ENCODE measurements around the gene ZBTB43.

ZBTB43 gene

GRCh38 chr9:126859111-126859510 is 54.3 kb downstream of the ZBTB43 start:
- ChIA-PET CTCF (interaction anchor here (1.3 to 2.8 kb wide), 5 partner anchors 9 to 24 kb away, joined by 3 to 15 read pairs (median 6); no protein-coding TSS in a partner anchor), POLR2A (no interaction called here)
- Histone ChIP-seq H3K4me1 (ENCODE audit: control extremely low read depth in 1 of 4, control insufficient read depth in 4 of 4, insufficient read depth in 4 of 4, low read length in 3 of 4) (peaks cover 12 to 39% (median 34%) of the 10 kb centered on the region in 4 experiments), H3K4me3 (ENCODE audit: control insufficient read depth in 1 of 7, extremely low read depth in 1 of 7, insufficient read depth in 4 of 7, low read depth in 2 of 7, low read length in 6 of 7) (no peak overlapping the region), H3K27me3 (replicated peaks in 2 of 5; ENCODE audit: control insufficient read depth in 4 of 5, insufficient read depth in 5 of 5, low read length in 4 of 5) (peaks cover 0 to 2% (median 0%) of the 10 kb centered on the region in 5 experiments), H3K36me3 (ENCODE audit: control insufficient read depth in 4 of 4, insufficient read depth in 4 of 4, low read length in 3 of 4) (peaks cover 0 to 3% (median 1%) of the 10 kb centered on the region in 4 experiments), H3K9me3 (ENCODE audit: control extremely low read depth in 1 of 5, control insufficient read depth in 4 of 5, insufficient read depth in 2 of 5, low read depth in 1 of 5, low read length in 4 of 5) (no peaks in the 10 kb centered on the region), H3K27ac (ENCODE audit: insufficient read depth in 1 of 2, low read depth in 1 of 2, low read length in 2 of 2, poor library complexity in 1 of 2, severe bottlenecking in 2 of 2) (no peak overlapping the region)
- no peak for DNase-seq
- 100% methylated on average over 2 of the region's 2 CpGs for WGBS (ENCODE audit: insufficient coverage)

GRCh38 chr9:126860077-126860756 is 55.4 kb downstream of the ZBTB43 start, which contains the start of gene ZBTB34:
TSS of gene ZBTB34 (plus strand) at chr9:126860639. CDS start at chr9:126879400, 18,761 bp downstream.
- CTCF ChIA-PET, result interaction anchor here (1.3 to 2.8 kb wide), 3 partner anchors 10 to 25 kb away, joined by 3 to 15 read pairs (median 6); no protein-coding TSS in a partner anchor
- Histone ChIP-seq H3K27me3 (replicated peaks in 2 of 5; ENCODE audit: control insufficient read depth in 4 of 5, insufficient read depth in 5 of 5, low read length in 4 of 5) (peaks cover 0 to 2% (median 0%) of the 10 kb centered on the region in 5 experiments), H3K4me1 (ENCODE audit: control extremely low read depth in 1 of 4, control insufficient read depth in 4 of 4, insufficient read depth in 4 of 4, low read length in 3 of 4) (peaks cover 12 to 39% (median 35%) of the 10 kb centered on the region in 4 experiments), H3K27ac (ENCODE audit: insufficient read depth in 1 of 2, low read depth in 1 of 2, low read length in 2 of 2, poor library complexity in 1 of 2, severe bottlenecking in 2 of 2) (peak within 1 kb of the TSS; percentile 64 to 81), H3K4me3 (ENCODE audit: control insufficient read depth in 1 of 7, extremely low read depth in 1 of 7, insufficient read depth in 4 of 7, low read depth in 2 of 7, low read length in 6 of 7) (peak within 1 kb of the TSS; percentile 63 to 90 (median 81)), H3K36me3 (ENCODE audit: control insufficient read depth in 4 of 4, insufficient read depth in 4 of 4, low read length in 3 of 4) (peaks cover 0 to 14% (median 8%) of the 10 kb centered on the region in 4 experiments), H3K9me3 (ENCODE audit: control extremely low read depth in 1 of 5, control insufficient read depth in 4 of 5, insufficient read depth in 2 of 5, low read depth in 1 of 5, low read length in 4 of 5) (no peaks in the 10 kb centered on the region)
- peak; percentile 58 to 80 (median 74) for DNase-seq
- WGBS (ENCODE audit: insufficient coverage), result 0% methylated on average over 46 of the region's 67 CpGs
- POLR2A ChIA-PET, result no interaction called here

GRCh38 chr9:126860757-126861466 is 56.1 kb downstream of the ZBTB43 start:
- CTCF ChIA-PET, result no interaction called here
- DNase-seq, result no peak
- WGBS (ENCODE audit: insufficient coverage), result 0% methylated on average over 64 of the region's 71 CpGs

DNA sequence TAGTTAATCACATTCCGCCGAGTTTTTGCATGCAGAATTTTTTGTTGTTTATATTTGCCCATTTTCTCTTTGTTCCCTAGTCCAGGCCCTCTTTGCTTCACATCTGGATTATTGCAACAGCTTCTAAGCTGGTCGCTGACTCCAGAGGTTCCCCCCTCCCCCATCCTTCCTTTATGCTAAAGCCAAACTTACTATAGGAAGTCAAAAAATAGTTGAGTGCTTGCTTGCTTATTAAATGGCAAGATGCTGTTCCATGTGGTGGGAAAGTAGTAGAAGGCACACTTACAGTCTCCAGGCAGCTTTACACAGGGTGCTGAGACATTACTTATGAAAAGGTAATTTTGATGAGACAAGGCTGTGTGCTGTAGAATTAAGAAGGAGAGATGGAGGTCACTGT is 56.9 kb downstream of the ZBTB43 start:
- Histone ChIP-seq H3K9me3 (ENCODE audit: control extremely low read depth in 1 of 5, control insufficient read depth in 4 of 5, insufficient read depth in 2 of 5, low read depth in 1 of 5, low read length in 4 of 5) (no peaks in the 10 kb centered on the region), H3K4me1 (ENCODE audit: control extremely low read depth in 1 of 4, control insufficient read depth in 4 of 4, insufficient read depth in 4 of 4, low read length in 3 of 4) (peaks cover 12 to 39% (median 35%) of the 10 kb centered on the region in 4 experiments), H3K27me3 (replicated peaks in 2 of 5; ENCODE audit: control insufficient read depth in 4 of 5, insufficient read depth in 5 of 5, low read length in 4 of 5) (peaks cover 0 to 2% (median 0%) of the 10 kb centered on the region in 5 experiments), H3K27ac (ENCODE audit: insufficient read depth in 1 of 2, low read depth in 1 of 2, low read length in 2 of 2, poor library complexity in 1 of 2, severe bottlenecking in 2 of 2) (peak overlapping the region; percentile 21 to 81), H3K4me3 (ENCODE audit: control insufficient read depth in 1 of 7, extremely low read depth in 1 of 7, insufficient read depth in 4 of 7, low read depth in 2 of 7, low read length in 6 of 7) (peak overlapping the region in 6 of 7 experiments; percentile 63 to 90 (median 84)), H3K36me3 (ENCODE audit: control insufficient read depth in 4 of 4, insufficient read depth in 4 of 4, low read length in 3 of 4) (peaks cover 0 to 24% (median 14%) of the 10 kb centered on the region in 4 experiments)
- WGBS (ENCODE audit: insufficient coverage), result 35% methylated on average over 2 of the region's 3 CpGs
- ChIA-PET POLR2A (interaction anchor here (1.0 kb wide), 1 partner anchor 57 kb away, joined by 3 read pairs; the partner anchor contains the start of gene ZBTB43), CTCF (interaction anchor here (2.1 kb wide), 1 partner anchor 10 kb away, joined by 6 read pairs; no protein-coding TSS in a partner anchor)
- DNase-seq, result peak in 2 of 3 donors; percentile 49 to 56

More at GRCh38 chr9:126860757-126861466, 56.1 kb downstream of the ZBTB43 start:
- Histone ChIP-seq H3K27ac (ENCODE audit: insufficient read depth in 1 of 2, low read depth in 1 of 2, low read length in 2 of 2, poor library complexity in 1 of 2, severe bottlenecking in 2 of 2) (peak overlapping the region; percentile 21 to 81), H3K36me3 (ENCODE audit: control insufficient read depth in 4 of 4, insufficient read depth in 4 of 4, low read length in 3 of 4) (peaks cover 0 to 19% (median 9%) of the 10 kb centered on the region in 4 experiments), H3K4me1 (ENCODE audit: control extremely low read depth in 1 of 4, control insufficient read depth in 4 of 4, insufficient read depth in 4 of 4, low read length in 3 of 4) (peaks cover 12 to 39% (median 35%) of the 10 kb centered on the region in 4 experiments), H3K27me3 (replicated peaks in 2 of 5; ENCODE audit: control insufficient read depth in 4 of 5, insufficient read depth in 5 of 5, low read length in 4 of 5) (peaks cover 0 to 2% (median 0%) of the 10 kb centered on the region in 5 experiments), H3K4me3 (ENCODE audit: control insufficient read depth in 1 of 7, extremely low read depth in 1 of 7, insufficient read depth in 4 of 7, low read depth in 2 of 7, low read length in 6 of 7) (peak overlapping the region; percentile 63 to 90 (median 81)), H3K9me3 (ENCODE audit: control extremely low read depth in 1 of 5, control insufficient read depth in 4 of 5, insufficient read depth in 2 of 5, low read depth in 1 of 5, low read length in 4 of 5) (no peaks in the 10 kb centered on the region)
- POLR2A ChIA-PET, result interaction anchor here (0.6 kb wide), 1 partner anchor 260 kb away, joined by 3 read pairs; no protein-coding TSS in a partner anchor

GRCh38 chr9:126862104-126862761 is 57.4 kb downstream of the ZBTB43 start:
- Histone ChIP-seq H3K27ac (ENCODE audit: insufficient read depth in 1 of 2, low read depth in 1 of 2, low read length in 2 of 2, poor library complexity in 1 of 2, severe bottlenecking in 2 of 2) (peak overlapping the region; percentile 21 to 81), H3K36me3 (ENCODE audit: control insufficient read depth in 4 of 4, insufficient read depth in 4 of 4, low read length in 3 of 4) (peaks cover 0 to 25% (median 16%) of the 10 kb centered on the region in 4 experiments), H3K9me3 (ENCODE audit: control extremely low read depth in 1 of 5, control insufficient read depth in 4 of 5, insufficient read depth in 2 of 5, low read depth in 1 of 5, low read length in 4 of 5) (no peaks in the 10 kb centered on the region), H3K4me1 (ENCODE audit: control extremely low read depth in 1 of 4, control insufficient read depth in 4 of 4, insufficient read depth in 4 of 4, low read length in 3 of 4) (peaks cover 12 to 39% (median 35%) of the 10 kb centered on the region in 4 experiments), H3K27me3 (replicated peaks in 2 of 5; ENCODE audit: control insufficient read depth in 4 of 5, insufficient read depth in 5 of 5, low read length in 4 of 5) (no peaks in the 10 kb centered on the region), H3K4me3 (ENCODE audit: control insufficient read depth in 1 of 7, extremely low read depth in 1 of 7, insufficient read depth in 4 of 7, low read depth in 2 of 7, low read length in 6 of 7) (peak overlapping the region in 6 of 7 experiments; percentile 63 to 90 (median 84))
- POLR2A ChIA-PET, result interaction anchor here (1.0 kb wide), 1 partner anchor 58 kb away, joined by 3 read pairs; the partner anchor contains the start of gene ZBTB43
- CTCF ChIA-PET, result interaction anchor here (2.1 kb wide), 1 partner anchor 10 kb away, joined by 6 read pairs; no protein-coding TSS in a partner anchor
- WGBS (ENCODE audit: insufficient coverage), result 1% methylated on average over 11 of the region's 11 CpGs
- DNase-seq, result peak in 2 of 3 donors; percentile 46 to 59

GRCh38 chr9:126864771-126865170 is 59.9 kb downstream of the ZBTB43 start:
- POLR2A ChIA-PET, result interaction anchor here (1.5 kb wide), 1 partner anchor 7 kb away, joined by 3 read pairs; no protein-coding TSS in a partner anchor
- Histone ChIP-seq H3K36me3 (ENCODE audit: control insufficient read depth in 4 of 4, insufficient read depth in 4 of 4, low read length in 3 of 4) (peaks cover 0 to 44% (median 19%) of the 10 kb centered on the region in 4 experiments), H3K4me1 (ENCODE audit: control extremely low read depth in 1 of 4, control insufficient read depth in 4 of 4, insufficient read depth in 4 of 4, low read length in 3 of 4) (peaks cover 15 to 39% (median 38%) of the 10 kb centered on the region in 4 experiments), H3K27me3 (replicated peaks in 2 of 5; ENCODE audit: control insufficient read depth in 4 of 5, insufficient read depth in 5 of 5, low read length in 4 of 5) (no peaks in the 10 kb centered on the region), H3K4me3 (ENCODE audit: control insufficient read depth in 1 of 7, extremely low read depth in 1 of 7, insufficient read depth in 4 of 7, low read depth in 2 of 7, low read length in 6 of 7) (no peak overlapping the region), H3K9me3 (ENCODE audit: control extremely low read depth in 1 of 5, control insufficient read depth in 4 of 5, insufficient read depth in 2 of 5, low read depth in 1 of 5, low read length in 4 of 5) (no peaks in the 10 kb centered on the region), H3K27ac (ENCODE audit: insufficient read depth in 1 of 2, low read depth in 1 of 2, low read length in 2 of 2, poor library complexity in 1 of 2, severe bottlenecking in 2 of 2) (no peak overlapping the region)
- CTCF ChIA-PET, result interaction anchor here (0.9 kb wide), 1 partner anchor 23 kb away, joined by 3 read pairs; no protein-coding TSS in a partner anchor
- DNase-seq, result no peak
- 89% methylated on average over 1 of the region's 2 CpGs for WGBS (ENCODE audit: insufficient coverage)

Data from common myeloid progenitor, CD34-positive (primary cell).